HG03025 (cell line): ENCODE measurements around the gene PPFIA4.

ENCODE experiments used
- ATAC-seq: cut with Tn5 transposase; IDR thresholded peaks from one replicate; pipeline ENCODE4 v1.9.1; 2021; ENCODE audit warnings: mild to moderate bottlenecking, moderate library complexity; ENCODE audit not compliant: unreplicated experiment, low FRiP score

The PPFIA4 gene

GRCh38 chr1:203081465-203082230 lies 55.4 kb downstream of the PPFIA4 start:
- ATAC-seq: no peak

DNA sequence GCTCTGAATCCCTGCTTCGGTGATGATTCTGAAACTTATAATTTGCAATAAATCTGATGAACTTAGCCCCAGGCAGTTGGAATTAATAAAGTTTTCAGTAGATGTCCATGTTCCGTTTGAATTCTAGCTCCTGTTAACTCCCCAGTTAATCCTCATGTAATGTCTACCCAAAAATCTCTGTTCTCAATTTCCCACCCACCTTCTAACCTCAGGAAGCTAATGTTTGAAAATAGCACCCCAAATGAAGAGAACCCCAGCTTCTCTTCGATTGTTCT lies 55.9 kb downstream of the PPFIA4 start:
- no peak for ATAC-seq

GRCh38 chr1:203082571-203083462 lies 56.5 kb downstream of the PPFIA4 start:
- no peak for ATAC-seq

DNA sequence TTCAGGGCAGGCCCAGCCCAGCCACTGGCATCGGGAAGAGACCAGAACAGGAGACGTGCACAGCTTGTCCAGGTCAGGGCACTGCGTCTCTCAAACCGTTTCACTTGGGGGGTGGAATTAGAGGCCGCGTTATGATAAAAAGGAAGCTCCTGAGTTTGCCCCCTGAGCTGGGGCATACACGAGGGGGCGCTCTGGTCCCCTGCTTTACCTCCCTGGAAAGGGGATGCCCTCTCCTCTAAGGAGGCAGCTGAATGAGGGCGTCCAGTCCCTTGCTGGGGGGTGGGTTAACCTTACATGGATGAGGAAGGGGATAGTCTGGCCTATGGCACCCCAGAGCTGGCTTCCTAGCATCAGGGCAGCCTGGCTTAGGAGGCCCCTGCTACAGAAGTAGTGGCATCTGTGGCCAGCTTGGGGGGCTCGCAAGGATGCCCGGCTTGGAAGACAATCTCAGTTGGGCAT lies 57.2 kb downstream of the PPFIA4 start:
- ATAC-seq: no peak

DNA sequence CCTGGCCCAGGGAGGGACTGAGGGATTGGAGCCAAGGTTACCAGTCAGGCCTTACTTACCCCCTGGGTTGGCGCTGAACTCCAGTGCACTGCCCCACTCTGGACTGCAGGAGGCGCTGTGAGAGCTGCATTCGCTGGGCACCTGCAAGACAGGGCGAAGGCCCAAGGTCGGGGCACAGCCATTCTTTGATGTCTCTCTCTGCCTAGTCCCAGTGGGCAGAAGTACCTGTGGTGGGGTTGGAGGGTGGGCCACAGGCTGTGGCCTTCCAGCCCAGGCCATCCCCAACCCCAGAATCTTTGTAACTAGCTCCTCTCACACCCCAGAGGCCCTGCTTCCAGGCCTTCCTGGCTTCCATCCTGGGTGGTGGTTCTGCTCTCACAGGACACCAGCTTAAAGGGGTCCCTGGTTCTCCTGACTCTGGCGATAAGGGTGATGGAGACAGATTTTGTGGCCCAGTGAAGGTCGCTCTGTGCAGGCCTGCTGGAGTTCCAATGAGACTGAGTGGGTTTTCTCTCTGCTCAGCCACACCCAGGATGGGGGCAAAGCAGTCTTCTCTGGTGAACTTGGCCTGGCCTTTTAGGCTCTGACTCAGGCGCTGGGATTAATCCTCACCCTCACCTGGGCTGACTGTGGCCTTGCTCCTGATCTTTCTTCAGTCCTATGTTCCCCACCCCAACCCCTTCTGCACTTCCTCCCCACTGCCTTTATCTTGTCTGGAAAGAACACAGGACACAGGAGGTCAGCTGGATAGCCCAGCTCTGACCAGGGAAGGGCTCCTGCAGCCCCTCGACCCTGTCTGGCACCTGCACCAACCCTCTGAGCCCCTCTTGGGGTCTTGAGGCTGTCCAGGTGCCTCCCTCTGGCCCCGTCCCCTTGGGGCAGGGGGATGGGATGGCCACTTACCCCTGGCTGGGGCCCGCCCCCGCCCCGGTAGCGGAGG lies 58.6 kb downstream of the PPFIA4 start:
- ATAC-seq: no peak

GRCh38 chr1:203085528-203086406 lies 59.5 kb downstream of the PPFIA4 start, which contains the start of gene MYOG:
MYOG (minus strand) TSS chr1:203086012; CDS start chr1:203085961, 51 bp downstream.
- ATAC-seq: no peak

DNA sequence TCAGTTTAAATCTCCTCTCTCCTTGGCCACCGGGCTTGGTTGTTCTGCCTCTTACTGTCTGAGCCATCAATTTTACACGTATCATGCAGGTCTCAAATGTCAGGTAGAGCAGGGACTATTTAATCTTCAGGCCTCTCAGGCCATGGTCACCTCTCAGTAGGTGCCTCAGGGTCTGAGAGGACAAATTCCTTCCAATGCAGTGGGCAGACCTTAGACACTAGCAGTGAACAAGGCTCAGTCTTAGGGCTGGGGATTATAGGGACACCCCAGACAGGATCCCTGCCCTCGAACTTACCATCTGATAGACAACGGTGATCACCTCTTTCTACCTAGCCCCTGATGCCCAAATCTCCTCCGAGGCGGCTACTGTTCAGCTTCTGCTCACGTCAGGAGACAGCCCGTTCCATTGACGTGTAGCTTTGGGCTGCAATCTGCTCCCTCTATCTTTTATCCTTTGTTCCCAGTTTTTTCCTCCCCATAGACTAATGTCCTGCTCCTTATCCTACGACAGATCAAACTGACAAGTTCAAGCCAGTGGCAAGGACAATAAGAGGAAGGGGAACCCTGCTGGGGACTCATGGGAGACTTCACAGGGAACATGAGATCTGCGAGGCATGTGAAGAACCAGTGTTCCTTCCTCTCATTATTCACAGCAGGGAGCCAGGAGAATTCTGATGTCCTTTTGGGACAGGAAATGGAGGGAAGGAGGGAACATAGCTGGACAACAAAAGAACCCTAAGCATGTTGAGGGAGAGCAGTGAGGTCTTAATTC lies 60.9 kb downstream of the PPFIA4 start:
- no peak for ATAC-seq

DNA sequence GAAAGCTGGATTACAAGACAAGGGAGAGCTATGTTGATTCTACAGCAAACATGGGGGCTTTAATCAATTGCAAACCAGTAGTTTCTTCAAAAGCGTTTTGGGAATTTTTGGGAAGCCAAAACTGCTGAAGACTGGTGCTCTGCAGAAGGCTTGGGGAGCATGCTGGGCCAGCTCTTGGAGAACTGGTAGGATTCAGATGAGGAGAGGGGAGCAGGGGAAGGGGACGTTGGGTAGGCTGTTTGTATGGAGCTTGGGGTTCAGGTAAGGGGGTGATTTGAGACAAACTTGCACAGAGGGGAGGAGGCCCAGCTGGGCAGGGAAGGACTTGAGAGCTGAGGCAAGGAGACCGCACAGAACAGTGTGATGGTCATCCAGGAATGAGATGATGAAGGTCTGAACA lies 62.1 kb downstream of the PPFIA4 start:
- ATAC-seq: no peak

- ATAC-seq: no peak
These were observed 62.8 kb downstream of the PPFIA4 start for GRCh38 chr1:203089001-203089650.

DNA sequence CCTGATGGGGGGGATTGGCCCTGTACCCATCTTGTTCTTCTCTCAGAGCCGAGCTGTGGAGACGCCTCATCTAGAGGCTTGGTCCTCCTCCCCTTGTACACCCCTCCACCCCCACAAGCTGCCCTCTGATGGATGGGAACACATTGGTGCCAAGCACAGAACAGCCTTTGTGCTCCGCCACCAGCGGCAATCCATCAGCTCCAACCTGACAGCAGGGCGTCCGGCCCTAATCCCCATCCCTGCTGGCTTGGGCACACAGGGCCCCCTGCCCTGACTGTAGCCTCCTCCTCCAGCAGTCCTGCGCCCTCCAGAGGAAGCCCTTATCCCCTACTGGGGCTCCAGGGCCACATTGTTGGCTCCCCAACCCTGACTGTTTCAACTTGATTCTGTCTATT lies 63.4 kb downstream of the PPFIA4 start:
- no peak for ATAC-seq

DNA sequence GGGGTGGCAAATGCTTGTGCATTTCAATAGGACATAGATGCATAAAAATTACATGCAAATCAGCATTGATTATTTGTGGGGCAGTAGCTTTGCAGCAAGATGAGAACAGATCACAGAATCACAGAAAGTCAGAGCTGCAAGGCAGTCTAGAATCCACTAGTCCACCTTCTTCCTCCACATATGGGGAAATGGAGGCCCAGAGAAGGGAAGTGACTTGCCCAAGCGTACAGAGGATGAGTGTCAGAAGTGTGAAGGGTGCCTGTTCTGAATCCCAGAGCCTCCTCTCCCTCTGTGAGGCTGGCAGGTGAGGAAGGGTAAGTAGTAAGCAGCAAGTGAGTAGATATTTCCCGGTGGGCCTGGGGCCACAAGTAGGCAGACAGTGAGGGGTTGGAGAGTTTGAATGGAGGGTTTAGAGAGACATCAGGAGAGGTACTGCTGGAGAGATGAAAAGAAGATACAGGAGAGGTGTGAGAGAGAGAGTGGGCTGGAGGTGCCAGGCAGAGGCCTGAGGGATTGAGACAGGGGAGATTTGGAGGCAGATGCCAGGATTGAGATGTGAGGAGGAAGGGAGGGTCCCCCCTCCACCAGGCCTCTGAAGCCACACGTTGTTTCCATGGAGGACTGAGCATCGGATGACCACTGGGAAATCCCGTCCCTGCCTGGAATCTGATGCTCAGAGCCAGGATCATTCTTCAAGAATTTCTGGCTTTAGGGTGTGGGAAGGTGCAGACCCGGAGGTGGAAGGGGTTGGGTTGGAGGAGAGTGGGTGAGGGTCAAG lies 64.3 kb downstream of the PPFIA4 start:
- ATAC-seq: no peak

DNA sequence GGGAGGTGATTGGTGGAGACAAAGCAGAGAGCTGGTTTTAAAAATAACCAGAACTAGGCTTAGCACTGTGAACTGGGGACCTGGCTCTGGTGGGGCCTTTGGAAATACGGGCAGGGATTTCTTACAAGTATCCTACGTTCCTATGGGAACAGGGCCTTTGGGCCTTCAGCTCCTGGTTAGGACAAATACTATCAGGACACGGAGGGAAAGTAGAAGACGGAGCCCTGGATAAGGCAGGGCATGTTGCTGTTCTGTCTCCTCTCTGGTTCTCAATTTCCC lies 64.8 kb downstream of the PPFIA4 start:
- no peak for ATAC-seq

- ATAC-seq: no peak
These were observed 65.6 kb downstream of the PPFIA4 start for GRCh38 chr1:203091761-203092330.

DNA sequence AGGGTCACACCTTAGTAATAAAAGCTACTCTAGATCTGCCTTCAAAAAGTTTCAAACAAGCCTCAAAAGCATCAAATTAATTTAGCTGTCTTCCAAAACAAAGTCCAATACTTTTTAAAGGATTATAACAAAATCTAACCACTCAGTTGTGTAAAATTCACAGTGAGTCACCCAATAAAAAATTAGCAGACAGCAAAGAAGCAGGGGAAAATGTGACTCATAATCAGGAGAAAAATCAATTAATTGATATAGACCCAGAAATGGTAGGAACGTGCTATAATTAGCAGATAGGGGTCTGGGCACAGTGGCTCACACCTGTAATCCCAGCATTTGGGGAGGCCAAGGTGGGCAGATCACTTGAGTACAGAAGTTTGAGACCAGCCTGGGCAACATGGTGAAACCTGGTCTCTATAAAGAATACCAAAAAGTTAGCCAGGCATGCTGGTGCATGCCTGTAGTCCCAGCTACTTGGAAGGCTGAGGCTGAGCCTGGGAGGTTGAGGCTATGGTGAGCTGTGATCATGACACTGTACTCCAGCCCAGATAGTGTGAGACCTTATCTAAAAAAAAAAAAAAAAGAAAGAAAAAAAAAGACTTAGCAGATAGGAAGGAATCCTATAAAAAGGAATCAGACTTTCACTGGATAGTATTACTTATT lies 67.6 kb downstream of the PPFIA4 start:
- no peak for ATAC-seq

DNA sequence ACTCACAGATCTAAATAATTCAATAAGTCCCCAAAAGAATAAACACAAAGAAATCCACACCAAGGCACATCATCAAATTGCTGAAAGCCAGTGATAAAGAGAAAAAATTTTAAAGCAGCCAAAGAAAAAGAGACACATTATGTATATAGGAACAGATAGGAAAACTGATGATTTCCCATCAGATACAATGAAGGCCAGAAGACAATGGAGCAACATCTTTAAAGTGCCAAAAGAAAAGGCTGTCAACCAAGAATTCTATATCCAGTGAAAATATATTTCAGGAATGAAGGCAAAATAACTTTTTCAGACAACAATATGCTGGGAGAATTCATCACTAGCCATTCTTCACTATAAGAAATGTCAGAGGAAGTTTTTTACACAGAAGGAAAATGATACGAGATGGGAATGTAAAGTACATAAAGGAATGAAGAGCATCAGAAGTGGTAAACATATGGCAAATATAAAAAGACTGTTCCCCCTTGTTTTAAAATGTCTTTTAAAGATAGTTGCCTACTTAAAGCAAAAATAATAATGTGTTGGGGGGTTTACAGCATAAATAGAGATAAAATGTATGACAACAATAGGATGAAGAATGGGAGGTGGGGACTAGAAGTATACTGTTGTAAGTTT lies 68.9 kb downstream of the PPFIA4 start:
- ATAC-seq: no peak

DNA sequence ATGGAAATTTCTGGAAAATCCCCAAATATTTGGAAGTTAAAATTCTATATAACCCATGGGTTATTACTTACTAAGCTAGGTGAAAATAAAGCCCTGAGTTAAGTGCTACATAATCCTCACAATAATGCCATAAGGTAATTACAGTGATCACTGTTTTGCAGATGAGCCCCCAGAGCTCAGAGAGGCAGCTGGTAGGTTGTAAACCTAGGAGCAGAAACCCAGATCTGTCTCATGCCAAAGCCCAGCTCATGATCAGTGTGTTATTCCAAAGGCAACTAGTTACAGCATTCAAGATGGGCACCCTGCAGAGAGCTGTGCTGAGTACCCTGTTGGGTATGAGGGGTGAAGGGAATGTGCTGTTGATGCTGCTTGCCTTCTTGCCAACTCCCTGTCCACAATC lies 70.3 kb downstream of the PPFIA4 start:
- no peak for ATAC-seq

DNA sequence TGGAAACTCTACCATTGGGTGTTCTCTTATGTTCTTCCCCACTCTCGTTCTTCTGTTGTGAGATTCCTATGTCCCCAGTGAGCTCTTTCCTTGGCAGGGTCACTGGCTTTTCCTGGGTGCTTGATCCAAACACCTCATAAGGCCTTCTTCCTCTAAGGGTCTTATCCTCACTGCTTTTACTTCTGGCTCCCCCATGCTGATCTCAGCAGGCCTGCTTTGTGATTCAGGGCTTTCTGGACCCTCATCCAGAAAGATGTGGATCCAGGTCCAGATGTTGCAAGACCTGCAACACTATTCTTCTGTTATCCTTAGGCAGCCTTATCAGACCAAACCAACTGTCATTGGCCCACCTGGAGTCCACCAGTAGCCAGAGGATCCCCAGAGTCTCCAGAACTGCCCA lies 70.7 kb downstream of the PPFIA4 start:
- no peak for ATAC-seq
